ENCODE results near the gene AFF2. TPM values are rescaled to one million over a fixed set of nuclear protein-coding genes. Genes with fewer than 3 reads are reported as not detected.

Gene AFF2
- total RNA-seq, 1 experiment from 2014 or later, result 0.19 TPM

DNA sequence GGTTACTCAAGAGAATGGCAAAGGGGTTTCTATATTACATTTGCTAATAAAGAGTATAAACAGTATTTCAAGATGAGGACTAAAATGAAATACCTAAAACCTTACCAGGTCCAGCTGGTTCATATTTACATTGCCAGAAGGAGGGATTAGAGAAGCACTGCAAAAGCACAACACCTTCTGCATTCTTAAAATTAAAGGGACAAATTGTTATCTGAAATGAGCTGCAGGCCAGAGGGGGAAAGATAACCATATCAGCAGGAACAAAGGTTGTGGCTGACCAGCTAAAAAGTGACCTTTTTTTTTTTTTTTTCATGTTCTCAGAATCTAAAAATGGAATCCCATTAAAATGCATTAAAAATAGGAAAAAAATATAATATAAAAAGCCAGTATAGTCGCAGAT is 39.7 kb downstream of the AFF2 start:
- Mint-ChIP-seq H3K4me3 (ENCODE audit: unreplicated experiment) (no peak overlapping the region), H3K27ac (ENCODE audit: low read depth, unreplicated experiment) (no peak overlapping the region), H3K4me1 (ENCODE audit: insufficient read depth, unreplicated experiment) (no peaks in the 10 kb centered on the region), H3K9me3 (ENCODE audit: unreplicated experiment) (no peaks in the 10 kb centered on the region), H3K27me3 (ENCODE audit: insufficient read depth, unreplicated experiment) (no peaks in the 10 kb centered on the region), H3K36me3 (ENCODE audit: insufficient read depth, unreplicated experiment) (no peaks in the 10 kb centered on the region)
- ChIA-PET CTCF (interaction anchor here (0.7 to 2.7 kb wide), 2 partner anchors 9 to 27 kb away, joined by 3 to 9 read pairs; no protein-coding TSS in a partner anchor), POLR2A (no interaction called here)
- TF ChIP-seq, protein P1, sequence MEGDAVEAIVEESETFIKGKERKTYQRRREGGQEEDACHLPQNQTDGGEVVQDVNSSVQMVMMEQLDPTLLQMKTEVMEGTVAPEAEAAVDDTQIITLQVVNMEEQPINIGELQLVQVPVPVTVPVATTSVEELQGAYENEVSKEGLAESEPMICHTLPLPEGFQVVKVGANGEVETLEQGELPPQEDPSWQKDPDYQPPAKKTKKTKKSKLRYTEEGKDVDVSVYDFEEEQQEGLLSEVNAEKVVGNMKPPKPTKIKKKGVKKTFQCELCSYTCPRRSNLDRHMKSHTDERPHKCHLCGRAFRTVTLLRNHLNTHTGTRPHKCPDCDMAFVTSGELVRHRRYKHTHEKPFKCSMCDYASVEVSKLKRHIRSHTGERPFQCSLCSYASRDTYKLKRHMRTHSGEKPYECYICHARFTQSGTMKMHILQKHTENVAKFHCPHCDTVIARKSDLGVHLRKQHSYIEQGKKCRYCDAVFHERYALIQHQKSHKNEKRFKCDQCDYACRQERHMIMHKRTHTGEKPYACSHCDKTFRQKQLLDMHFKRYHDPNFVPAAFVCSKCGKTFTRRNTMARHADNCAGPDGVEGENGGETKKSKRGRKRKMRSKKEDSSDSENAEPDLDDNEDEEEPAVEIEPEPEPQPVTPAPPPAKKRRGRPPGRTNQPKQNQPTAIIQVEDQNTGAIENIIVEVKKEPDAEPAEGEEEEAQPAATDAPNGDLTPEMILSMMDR (IDR thresholded peaks at IDR 0.05; ENCODE audit: unreplicated experiment), result no peak
- DNase-seq (ENCODE audit: unreplicated experiment), result no peak
- BruUV-seq (replicated peaks), result no TSS peak
- intact Hi-C loops (cut with micrococcal nuclease), result no loop called here

DNA sequence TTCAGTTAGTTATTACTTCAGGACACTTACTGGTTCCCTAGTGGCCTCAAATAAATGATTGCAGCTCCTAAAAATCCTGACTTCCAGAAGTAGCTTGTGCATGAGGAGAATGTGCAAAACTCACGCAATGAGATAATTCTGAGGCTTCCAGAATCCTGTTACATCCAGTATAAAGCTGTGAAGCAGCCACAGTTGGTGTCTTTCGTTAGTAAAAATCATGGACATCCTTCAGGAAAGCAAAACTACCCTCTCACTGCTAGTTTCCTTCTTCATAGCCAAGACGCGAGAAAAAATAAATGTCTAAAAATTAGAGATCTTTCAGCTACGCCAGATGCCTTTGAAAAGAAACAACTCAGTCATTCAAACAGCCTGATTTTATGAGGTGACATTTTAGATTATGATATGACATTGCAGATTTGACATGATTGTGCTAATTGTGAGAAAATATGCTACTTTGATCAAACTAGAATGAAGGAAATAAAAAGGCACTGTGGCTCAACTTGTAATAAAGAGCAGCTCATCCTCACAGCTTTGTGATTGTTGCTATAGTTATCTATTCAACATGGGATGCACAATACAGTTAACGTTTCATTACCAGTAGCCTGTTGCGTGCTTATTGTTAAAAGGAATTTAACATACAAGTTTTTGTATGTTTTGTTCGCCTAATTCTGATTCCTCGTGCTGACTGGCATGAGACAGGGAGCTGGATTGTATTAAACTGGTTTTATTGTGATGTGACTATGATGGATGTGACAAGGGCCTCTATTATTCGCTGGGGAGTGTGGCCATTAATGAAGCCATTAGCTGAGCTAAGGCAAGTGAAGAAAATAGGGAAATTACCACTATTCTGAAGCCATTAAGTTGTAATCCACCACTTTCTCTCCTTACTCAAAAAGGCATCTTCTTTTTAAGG is 40.5 kb downstream of the AFF2 start:
- Mint-ChIP-seq H3K4me3 (ENCODE audit: unreplicated experiment) (no peak overlapping the region), H3K4me1 (ENCODE audit: insufficient read depth, unreplicated experiment) (no peaks in the 10 kb centered on the region), H3K27ac (ENCODE audit: low read depth, unreplicated experiment) (no peak overlapping the region), H3K36me3 (ENCODE audit: insufficient read depth, unreplicated experiment) (no peaks in the 10 kb centered on the region), H3K27me3 (ENCODE audit: insufficient read depth, unreplicated experiment) (no peaks in the 10 kb centered on the region), H3K9me3 (ENCODE audit: unreplicated experiment) (no peaks in the 10 kb centered on the region)
- POLR2A ChIA-PET, result no interaction called here
- intact Hi-C loops (cut with micrococcal nuclease), result no loop called here
- DNase-seq (ENCODE audit: unreplicated experiment), result no peak
- BruUV-seq (replicated peaks), result no TSS peak
- TF ChIP-seq, protein P1 (IDR thresholded peaks at IDR 0.05; ENCODE audit: unreplicated experiment), result no peak
- CTCF ChIA-PET, result interaction anchor here (0.7 to 2.7 kb wide), 2 partner anchors 9 to 746 kb away, joined by 3 to 9 read pairs; no protein-coding TSS in a partner anchor

DNA sequence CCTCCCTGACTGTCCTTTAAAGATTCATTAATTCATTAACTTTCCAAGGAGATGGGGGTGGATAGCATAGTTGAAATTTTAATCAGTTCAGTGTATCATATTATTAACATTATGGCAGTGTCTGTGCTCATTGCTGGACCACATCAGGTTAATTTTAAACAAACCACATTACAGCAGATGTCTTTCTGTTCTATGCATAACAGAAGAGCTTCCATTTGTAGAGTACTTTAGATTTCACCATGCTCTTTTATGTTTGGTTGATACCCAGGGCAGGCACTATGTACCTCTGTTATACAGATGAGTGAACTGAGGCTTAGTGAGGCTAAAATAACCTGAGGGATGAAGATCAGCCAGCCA is 41.1 kb downstream of the AFF2 start:
- CTCF ChIA-PET, result interaction anchor here (0.7 to 2.7 kb wide), 2 partner anchors 10 to 745 kb away, joined by 3 to 9 read pairs; no protein-coding TSS in a partner anchor
- H3K36me3 Mint-ChIP-seq (ENCODE audit: insufficient read depth, unreplicated experiment), result no peaks in the 10 kb centered on the region
- H3K27ac Mint-ChIP-seq (ENCODE audit: low read depth, unreplicated experiment), result no peak overlapping the region
- POLR2A ChIA-PET, result no interaction called here
- TF ChIP-seq, protein P1 (IDR thresholded peaks at IDR 0.05; ENCODE audit: unreplicated experiment), result no peak
- H3K4me1 Mint-ChIP-seq (ENCODE audit: insufficient read depth, unreplicated experiment), result no peaks in the 10 kb centered on the region
- BruUV-seq (replicated peaks), result no TSS peak
- no peak overlapping the region for H3K4me3 Mint-ChIP-seq (ENCODE audit: unreplicated experiment)
- H3K9me3 Mint-ChIP-seq (ENCODE audit: unreplicated experiment), result no peaks in the 10 kb centered on the region
- DNase-seq (ENCODE audit: unreplicated experiment), result no peak
- H3K27me3 Mint-ChIP-seq (ENCODE audit: insufficient read depth, unreplicated experiment), result no peaks in the 10 kb centered on the region
- intact Hi-C loops (cut with micrococcal nuclease), result no loop called here

DNA sequence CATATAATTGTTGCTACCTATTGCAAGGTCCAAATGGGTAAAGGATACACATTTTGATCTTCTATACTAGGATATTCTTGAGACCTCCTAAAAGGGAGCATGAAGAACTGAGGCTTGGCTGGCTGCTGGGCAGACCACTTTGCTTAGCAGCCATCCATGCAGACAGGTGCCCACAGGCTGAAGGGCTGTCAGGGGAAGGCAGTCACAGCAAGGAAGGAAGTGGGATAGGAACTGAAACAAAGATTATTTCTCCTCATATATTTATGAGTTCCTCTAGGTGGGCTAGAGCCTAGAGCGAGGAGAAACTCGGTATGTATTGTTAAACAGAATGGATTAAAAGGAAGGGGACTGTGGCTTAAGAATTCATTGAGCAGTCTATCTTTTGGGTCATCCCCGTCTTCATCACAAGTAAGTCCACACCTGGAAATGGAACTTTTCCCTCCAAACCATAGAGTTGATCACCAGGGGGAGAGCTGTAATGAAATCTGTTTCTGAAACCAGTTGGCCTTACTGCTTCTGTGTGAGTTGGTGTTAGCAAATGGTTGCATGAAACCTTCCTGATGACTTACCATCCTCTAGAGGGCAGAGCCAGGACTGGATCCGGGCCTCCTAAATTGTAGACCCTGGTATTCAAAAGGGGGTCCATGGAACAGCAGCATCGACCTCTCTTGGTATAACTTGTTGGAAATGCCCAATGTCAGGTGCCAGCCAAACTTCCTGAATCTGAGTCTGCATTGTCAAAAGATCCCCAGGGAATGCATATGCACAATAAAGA is 42.3 kb downstream of the AFF2 start:
- Mint-ChIP-seq H3K27ac (ENCODE audit: low read depth, unreplicated experiment) (no peak overlapping the region), H3K9me3 (ENCODE audit: unreplicated experiment) (no peaks in the 10 kb centered on the region), H3K36me3 (ENCODE audit: insufficient read depth, unreplicated experiment) (no peaks in the 10 kb centered on the region), H3K4me1 (ENCODE audit: insufficient read depth, unreplicated experiment) (no peaks in the 10 kb centered on the region), H3K4me3 (ENCODE audit: unreplicated experiment) (no peak overlapping the region), H3K27me3 (ENCODE audit: insufficient read depth, unreplicated experiment) (no peaks in the 10 kb centered on the region)
- intact Hi-C loops (cut with micrococcal nuclease), result no loop called here
- no TSS peak for BruUV-seq (replicated peaks)
- CTCF ChIA-PET, result interaction anchor here (2.7 kb wide), 1 partner anchor 11 kb away, joined by 9 read pairs; no protein-coding TSS in a partner anchor
- TF ChIP-seq, protein P1 (IDR thresholded peaks at IDR 0.05; ENCODE audit: unreplicated experiment), result no peak
- POLR2A ChIA-PET, result no interaction called here
- DNase-seq (ENCODE audit: unreplicated experiment), result no peak
